Breast epithelium (tissue), 4 donors: Measurements from ENCODE around the gene DYNLRB1. TPM values are rescaled to one million over a fixed set of nuclear protein-coding genes. Genes with fewer than 3 reads are reported as not detected.
A peak's percentile ranks its signal among the peaks of the same experiment; 100 is the strongest.

Experiments
- DNase-seq, 2 donors: peaks; one replicate each; pipeline ENCODE4 v3.0.0-alpha.2; 2019; ENCODE audit warnings: low spot score in 2 of 2
- H3K27ac ChIP-seq, 2 donors: fragments of 200-600 bp; sonication (generic) in 1 of 2; one replicate each; pipeline ENCODE4 v1.5.1; 2016 to 2019; ENCODE audit warnings: mild to moderate bottlenecking in 1 of 2
- H3K27me3 ChIP-seq, 2 donors: fragments of 200-600 bp; sonication (generic) in 1 of 2; one replicate each; pipeline versions ENCODE4 v1.5.1 to v1.6.0; 2017 to 2019; ENCODE audit warnings: control low read depth in 1 of 2, mild to moderate bottlenecking in 1 of 2
- H3K36me3 ChIP-seq: fragments of 200-600 bp; one replicate; pipeline ENCODE4 v1.5.1; 2019
- H3K4me1 ChIP-seq, 2 donors: fragments of 200-600 bp; sonication (generic); one replicate each; pipeline ENCODE4 v1.5.1; 2016 to 2019; ENCODE audit warnings: control low read depth in 1 of 2
- H3K4me3 ChIP-seq, 3 donors: fragments of 200-600 bp; sonication (generic); 1 replicate in 2 of 3; 2 replicates in 1 of 3; pipeline ENCODE4 v1.5.1; 2016 to 2019; ENCODE audit warnings: mild to moderate bottlenecking in 3 of 3, moderate library complexity in 2 of 3
- H3K9me3 ChIP-seq, 2 donors: fragments of 200-600 bp; sonication (generic) in 1 of 2; one replicate each; pipeline ENCODE4 v1.5.1; 2016 to 2019; ENCODE audit warnings: control low read depth in 1 of 2
- POLR2A ChIP-seq: fragments of 450-650 bp; IDR thresholded peaks from one replicate; pipeline ENCODE4 v1.6.1; 2016; ENCODE audit warnings: antibody characterized with exemption, mild to moderate bottlenecking, moderate library complexity
- POLR2AphosphoS5 ChIP-seq, 3 donors: sonication (generic); formaldehyde crosslinking; IDR thresholded peaks; one replicate each; pipeline ENCODE4 v1.6.1; 2017; ENCODE audit warnings: antibody characterized with exemption in 3 of 3
- intact Hi-C: fragments of 100-400 bp; cut with DNase I; formaldehyde crosslinking; loops from one replicate; pipeline ENCODE4 v1.15.1; 2023; ENCODE audit warnings: low total_unique reads
- total RNA-seq, 3 donors: library from RNA; depleted of rRNA; stranded (reverse); fragments of >200 nt; gene quantifications; one replicate each; pipeline ENCODE4 v1.1.0, GENCODE V29; 2016
- TF ChIP-seq, protein P1 (sequence below), 3 donors: fragments of 450-650 bp; IDR thresholded peaks; one replicate each; pipeline ENCODE4 v1.5.1; 2016 to 2017; ENCODE audit warnings: antibody characterized with exemption in 3 of 3, mild to moderate bottlenecking in 3 of 3, moderate library complexity in 3 of 3

The DYNLRB1 gene
- total RNA-seq, 3 donors from 2014 or later = 77.7 to 100.0 (median 98.1) TPM

DNA sequence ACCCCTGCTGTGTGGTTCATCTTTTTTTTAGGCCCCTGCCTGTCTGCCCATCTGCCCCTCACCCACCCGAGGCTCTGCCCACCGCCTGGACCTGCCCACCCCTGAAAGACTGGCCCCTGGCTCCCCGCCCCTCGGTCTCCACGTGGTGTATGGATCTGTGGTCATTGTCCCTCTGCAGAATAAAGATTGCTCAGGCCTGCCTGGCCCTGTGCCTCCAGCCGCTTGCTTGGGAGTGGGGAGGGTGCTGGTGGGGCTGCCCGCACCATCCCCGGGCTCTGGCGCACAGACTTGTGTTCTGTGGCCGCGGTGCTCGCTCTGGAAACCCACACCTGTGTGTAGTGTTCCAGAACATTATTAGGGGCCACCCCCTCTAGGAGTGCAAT lies 43.9 kb downstream of the DYNLRB1 start:
- H3K27me3 ChIP-seq = no peaks in the 10 kb centered on the region
- intact Hi-C loops = no loop called here
- H3K4me3 ChIP-seq = no peak overlapping the region
- TF ChIP-seq POLR2A = no peak
- TF ChIP-seq POLR2AphosphoS5 (IDR thresholded peaks at IDR 0.05) = no peak
- TF ChIP-seq, protein P1, sequence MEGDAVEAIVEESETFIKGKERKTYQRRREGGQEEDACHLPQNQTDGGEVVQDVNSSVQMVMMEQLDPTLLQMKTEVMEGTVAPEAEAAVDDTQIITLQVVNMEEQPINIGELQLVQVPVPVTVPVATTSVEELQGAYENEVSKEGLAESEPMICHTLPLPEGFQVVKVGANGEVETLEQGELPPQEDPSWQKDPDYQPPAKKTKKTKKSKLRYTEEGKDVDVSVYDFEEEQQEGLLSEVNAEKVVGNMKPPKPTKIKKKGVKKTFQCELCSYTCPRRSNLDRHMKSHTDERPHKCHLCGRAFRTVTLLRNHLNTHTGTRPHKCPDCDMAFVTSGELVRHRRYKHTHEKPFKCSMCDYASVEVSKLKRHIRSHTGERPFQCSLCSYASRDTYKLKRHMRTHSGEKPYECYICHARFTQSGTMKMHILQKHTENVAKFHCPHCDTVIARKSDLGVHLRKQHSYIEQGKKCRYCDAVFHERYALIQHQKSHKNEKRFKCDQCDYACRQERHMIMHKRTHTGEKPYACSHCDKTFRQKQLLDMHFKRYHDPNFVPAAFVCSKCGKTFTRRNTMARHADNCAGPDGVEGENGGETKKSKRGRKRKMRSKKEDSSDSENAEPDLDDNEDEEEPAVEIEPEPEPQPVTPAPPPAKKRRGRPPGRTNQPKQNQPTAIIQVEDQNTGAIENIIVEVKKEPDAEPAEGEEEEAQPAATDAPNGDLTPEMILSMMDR (IDR thresholded peaks at IDR 0.05) = no peak
- H3K9me3 ChIP-seq = no peaks in the 10 kb centered on the region
- DNase-seq = peak in 1 of 2 donors; percentile 38
- H3K4me1 ChIP-seq = peaks cover 0 to 3% of the 10 kb centered on the region in 2 donors
- H3K36me3 ChIP-seq = no peaks in the 10 kb centered on the region
- peak overlapping the region; percentile 97 to 98 for H3K27ac ChIP-seq

DNA sequence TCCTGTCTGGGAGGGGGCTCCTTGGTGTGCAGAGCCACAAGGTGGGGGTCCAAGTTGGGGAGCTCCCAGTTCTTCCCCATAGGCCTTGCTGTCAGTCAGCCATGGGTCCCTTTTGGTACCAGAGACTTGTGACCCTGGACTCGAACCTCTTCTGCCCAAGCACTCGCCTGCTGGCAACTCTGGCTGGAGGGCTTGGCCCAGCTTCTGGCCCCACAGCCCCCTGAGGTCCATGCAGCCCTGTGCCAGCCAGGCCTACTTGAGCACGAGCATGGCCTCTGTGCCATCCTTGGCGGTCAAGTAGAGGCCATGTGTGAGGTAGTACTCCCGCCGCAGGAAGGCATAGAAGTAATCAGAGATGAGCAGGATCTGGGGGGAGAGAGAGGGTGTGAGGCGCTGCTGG lies 44.4 kb downstream of the DYNLRB1 start:
- Histone ChIP-seq H3K9me3 (no peaks in the 10 kb centered on the region), H3K36me3 (no peaks in the 10 kb centered on the region), H3K27me3 (no peaks in the 10 kb centered on the region), H3K4me1 (peaks cover 0 to 3% of the 10 kb centered on the region in 2 donors), H3K4me3 (no peak overlapping the region), H3K27ac (peak overlapping the region; percentile 97 to 98)
- TF ChIP-seq, protein P1 (IDR thresholded peaks at IDR 0.05) = no peak
- TF ChIP-seq POLR2AphosphoS5 (IDR thresholded peaks at IDR 0.05) (no peak), POLR2A (no peak)
- no peak for DNase-seq
- intact Hi-C loops = no loop called here

DNA sequence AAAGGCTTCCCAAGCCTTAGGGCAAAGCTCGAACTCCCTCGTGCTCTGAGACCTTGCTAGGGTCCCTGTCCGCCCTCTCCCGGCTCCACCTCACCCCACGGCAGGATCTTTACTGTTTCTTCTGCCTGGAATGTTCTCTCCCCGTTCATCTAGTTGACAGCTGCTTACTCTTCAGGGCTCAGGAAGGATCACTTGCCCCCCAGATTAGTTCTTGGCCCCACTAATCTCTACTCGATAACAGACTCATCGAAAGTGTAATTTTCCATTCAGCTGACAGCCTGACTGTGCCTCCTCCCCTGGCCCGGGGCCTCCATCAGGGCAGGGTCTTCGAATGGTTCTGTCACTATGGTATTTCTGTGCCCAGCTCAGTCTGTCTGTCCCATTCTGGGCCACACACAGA lies 45.4 kb downstream of the DYNLRB1 start:
- no peaks in the 10 kb centered on the region for H3K36me3 ChIP-seq
- H3K4me1 ChIP-seq = peaks cover 0 to 3% of the 10 kb centered on the region in 2 donors
- TF ChIP-seq POLR2A (no peak), POLR2AphosphoS5 (IDR thresholded peaks at IDR 0.05) (no peak)
- TF ChIP-seq, protein P1 (IDR thresholded peaks at IDR 0.05) = no peak
- no peaks in the 10 kb centered on the region for H3K9me3 ChIP-seq
- intact Hi-C loops = no loop called here
- H3K4me3 ChIP-seq = no peak overlapping the region
- no peak for DNase-seq
- H3K27ac ChIP-seq = no peak overlapping the region
- no peaks in the 10 kb centered on the region for H3K27me3 ChIP-seq

DNA sequence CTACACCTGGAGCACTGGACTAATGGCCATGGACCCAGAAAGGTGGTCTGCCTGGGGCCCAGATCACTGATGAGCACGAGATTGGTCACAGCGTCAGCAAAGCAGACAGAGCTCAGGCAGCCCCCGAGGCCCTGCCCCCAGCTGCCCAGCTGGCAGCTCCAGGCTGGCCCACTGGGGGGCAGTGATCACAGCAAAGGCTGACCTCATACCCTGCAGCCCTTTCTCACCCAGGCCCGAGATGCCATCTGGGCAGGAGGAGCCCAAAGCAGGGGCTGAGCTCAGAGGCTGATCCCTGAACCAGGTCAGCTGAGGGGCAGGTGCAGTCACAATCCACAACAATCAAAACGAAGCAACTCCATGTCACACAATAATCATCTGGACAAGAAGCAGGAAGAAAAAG lies 46.4 kb downstream of the DYNLRB1 start:
- Histone ChIP-seq H3K4me1 (peaks cover 0 to 3% of the 10 kb centered on the region in 2 donors), H3K27me3 (no peaks in the 10 kb centered on the region), H3K4me3 (no peak overlapping the region), H3K9me3 (no peaks in the 10 kb centered on the region), H3K27ac (no peak overlapping the region), H3K36me3 (no peaks in the 10 kb centered on the region)
- intact Hi-C loops = no loop called here
- DNase-seq = no peak
- TF ChIP-seq, protein P1 (IDR thresholded peaks at IDR 0.05) = no peak
- TF ChIP-seq POLR2A (no peak), POLR2AphosphoS5 (IDR thresholded peaks at IDR 0.05) (no peak)

DNA sequence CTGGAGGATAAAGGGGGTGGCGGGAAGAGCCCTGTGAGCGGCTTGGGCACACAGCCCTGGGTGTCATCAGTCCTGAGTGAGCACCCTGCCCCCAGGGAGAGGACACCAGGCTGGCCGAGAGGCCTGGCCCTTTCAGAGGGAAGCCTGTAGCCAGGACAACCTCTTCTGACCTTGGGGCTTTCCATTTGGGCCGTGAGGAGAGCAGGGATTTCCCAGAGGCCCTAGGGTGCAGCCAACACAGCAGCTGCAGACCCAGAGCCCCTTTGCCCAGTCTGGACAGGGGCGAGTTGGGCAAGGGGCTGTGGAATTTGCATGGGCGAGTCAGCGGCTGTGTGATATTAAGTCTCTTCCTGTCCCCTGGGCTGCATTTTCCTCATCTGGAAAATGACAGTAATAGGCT lies 48.6 kb downstream of the DYNLRB1 start:
- Histone ChIP-seq H3K27ac (no peak overlapping the region), H3K4me3 (no peak overlapping the region), H3K27me3 (no peaks in the 10 kb centered on the region), H3K4me1 (no peaks in the 10 kb centered on the region), H3K36me3 (no peaks in the 10 kb centered on the region), H3K9me3 (no peaks in the 10 kb centered on the region)
- intact Hi-C loops = loop anchor here (1.0 kb wide), 1 partner anchor 17 kb away; no protein-coding TSS in a partner anchor
- no peak for DNase-seq
- TF ChIP-seq POLR2A = no peak
